HG03460 (cell line): Measurements from ENCODE around the gene HNRNPD.
A peak's percentile ranks its signal among the peaks of the same experiment; 100 is the strongest.
"Not testable (repeated sequence)": the region's sequence is repeated elsewhere in the genome, so short reads cannot be mapped to it uniquely, and the experiment has no call there.

ENCODE experiments used
- ATAC-seq: cut with Tn5 transposase; IDR thresholded peaks from one replicate; pipeline ENCODE4 v1.9.1; 2021; ENCODE audit not compliant: unreplicated experiment

HNRNPD gene

GRCh38 chr4:82373486-82373815 lies 340 bp downstream of the HNRNPD start:
- peak; percentile 13 for ATAC-seq

- ATAC-seq: peak; percentile 26
These were observed 990 bp downstream of the HNRNPD start for GRCh38 chr4:82372517-82373485.

- no peak for ATAC-seq
These were observed 2.3 kb downstream of the HNRNPD start for GRCh38 chr4:82371497-82371896.

- no peak for ATAC-seq
These were observed 6.2 kb downstream of the HNRNPD start for GRCh38 chr4:82367438-82368097.

- not testable (repeated sequence) for ATAC-seq
These were observed 7.4 kb downstream of the HNRNPD start for GRCh38 chr4:82366431-82366830.

GRCh38 chr4:82363896-82364487 lies 9.8 kb downstream of the HNRNPD start:
- no peak for ATAC-seq

GRCh38 chr4:82362565-82362964 lies 11.2 kb downstream of the HNRNPD start:
- ATAC-seq: no peak

- no peak for ATAC-seq
These were observed 13.3 kb downstream of the HNRNPD start for GRCh38 chr4:82360298-82361177.

- no peak for ATAC-seq
These were observed 14.9 kb downstream of the HNRNPD start for GRCh38 chr4:82358847-82359246.

- no peak for ATAC-seq
These were observed 16.2 kb downstream of the HNRNPD start for GRCh38 chr4:82357640-82358039.

GRCh38 chr4:82354788-82355187 lies 19.0 kb downstream of the HNRNPD start:
- no peak for ATAC-seq

- no peak for ATAC-seq
These were observed 20.9 kb downstream of the HNRNPD start for GRCh38 chr4:82352825-82353366.

GRCh38 chr4:82352118-82352824 lies 21.5 kb downstream of the HNRNPD start:
- ATAC-seq: no peak

GRCh38 chr4:82346126-82346525 lies 27.7 kb downstream of the HNRNPD start:
- no peak for ATAC-seq

- no peak for ATAC-seq
These were observed 38.7 kb downstream of the HNRNPD start for GRCh38 chr4:82335043-82335442.

- ATAC-seq: not testable (repeated sequence)
These were observed 40.1 kb downstream of the HNRNPD start for GRCh38 chr4:82333641-82334040.

GRCh38 chr4:82331814-82332213 lies 42.0 kb downstream of the HNRNPD start:
- ATAC-seq: no peak

GRCh38 chr4:82320351-82320750 lies 53.4 kb downstream of the HNRNPD start:
- ATAC-seq: no peak

GRCh38 chr4:82303063-82303462 lies 70.7 kb downstream of the HNRNPD start:
- ATAC-seq: not testable (repeated sequence)
